Fibroblast of skin of back (primary cell): ENCODE results near the gene KYNU.
"Not testable (repeated sequence)": the region's sequence is repeated elsewhere in the genome, so short reads cannot be mapped to it uniquely, and the experiment has no call there.

Experiments
- DNase-seq: peaks from one replicate; pipeline ENCODE4 v3.0.0-alpha.2; 2013

Gene KYNU

GRCh38 chr2:143030127-143030526, 152.7 kb downstream of the KYNU start:
- no peak for DNase-seq

DNA sequence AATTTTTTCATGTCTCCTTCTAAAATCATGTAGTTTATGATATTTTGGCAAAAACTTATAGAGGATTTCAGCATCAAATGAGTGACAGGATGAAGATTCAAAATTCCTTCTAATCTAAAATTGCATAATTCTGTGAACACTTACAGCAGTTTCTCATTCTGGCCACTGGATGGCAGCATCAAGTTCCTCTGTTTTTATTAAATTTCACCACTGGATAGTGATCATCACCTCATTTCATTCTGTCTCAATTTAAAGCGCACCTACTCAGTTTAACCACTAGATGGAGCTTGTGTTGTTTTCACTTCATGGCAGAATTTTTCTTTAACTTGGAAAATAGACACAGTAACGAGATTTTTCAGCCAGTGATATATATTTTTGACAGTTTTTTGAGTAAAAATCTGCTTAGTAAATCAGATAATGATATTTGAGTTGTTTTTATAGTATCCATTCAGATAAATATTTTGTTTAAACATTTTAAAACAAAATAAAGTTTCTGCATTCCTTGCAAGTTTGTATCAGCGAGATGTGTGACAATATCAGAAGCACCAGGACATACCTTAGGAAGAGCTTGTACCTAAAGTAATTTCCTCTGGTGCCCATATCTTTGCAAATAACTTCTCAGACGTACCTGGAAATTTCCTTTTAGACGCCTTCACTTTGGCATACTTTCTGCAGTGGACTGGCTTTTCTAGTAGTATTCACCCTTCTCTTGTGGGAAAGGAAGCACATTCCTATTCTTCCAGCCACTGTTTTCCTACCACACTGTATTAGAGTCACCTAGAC, 157.0 kb downstream of the KYNU start:
- DNase-seq: peak; percentile 84

DNA sequence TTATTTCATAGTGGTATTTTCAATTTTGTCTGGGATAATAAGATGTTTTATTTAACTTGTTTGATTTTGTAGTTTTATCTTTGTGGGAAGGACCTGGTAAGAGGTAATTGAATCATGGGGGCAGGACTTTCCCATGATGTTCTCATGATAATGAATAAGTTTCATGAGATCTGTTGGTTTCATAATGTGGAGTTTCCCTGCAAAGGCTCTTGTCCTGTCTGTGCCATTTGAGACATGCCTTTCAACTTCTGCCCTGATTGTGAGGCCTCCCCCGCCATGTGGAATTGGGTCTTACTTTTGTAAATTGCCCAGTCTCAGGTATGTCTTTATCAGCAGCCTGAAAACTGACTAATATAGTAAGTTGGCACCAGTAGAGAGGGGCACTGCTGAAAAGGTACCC, 174.0 kb downstream of the KYNU start:
- DNase-seq: no peak

GRCh38 chr2:143053437-143053836, 176.0 kb downstream of the KYNU start:
- DNase-seq: not testable (repeated sequence)

DNA sequence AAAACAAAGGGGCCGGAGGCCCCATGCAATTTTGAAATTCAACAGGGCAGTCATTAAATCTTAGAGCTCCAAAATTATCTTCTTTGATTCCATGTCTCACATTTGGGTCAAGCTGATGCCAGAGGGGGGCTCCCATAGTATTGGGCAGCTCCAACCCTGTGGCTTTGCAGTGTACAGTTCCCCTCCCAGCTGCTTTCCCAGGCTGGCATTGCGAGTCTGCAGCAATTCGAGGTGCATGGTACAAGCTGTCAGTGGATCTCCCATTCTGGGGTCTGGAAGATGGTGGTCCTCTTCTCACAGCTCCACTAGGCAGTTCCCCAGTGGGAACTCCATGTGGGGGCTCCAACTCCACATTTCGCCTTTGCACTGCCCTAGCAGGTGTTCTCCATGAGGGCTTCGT, 179.1 kb downstream of the KYNU start:
- no peak for DNase-seq

DNA sequence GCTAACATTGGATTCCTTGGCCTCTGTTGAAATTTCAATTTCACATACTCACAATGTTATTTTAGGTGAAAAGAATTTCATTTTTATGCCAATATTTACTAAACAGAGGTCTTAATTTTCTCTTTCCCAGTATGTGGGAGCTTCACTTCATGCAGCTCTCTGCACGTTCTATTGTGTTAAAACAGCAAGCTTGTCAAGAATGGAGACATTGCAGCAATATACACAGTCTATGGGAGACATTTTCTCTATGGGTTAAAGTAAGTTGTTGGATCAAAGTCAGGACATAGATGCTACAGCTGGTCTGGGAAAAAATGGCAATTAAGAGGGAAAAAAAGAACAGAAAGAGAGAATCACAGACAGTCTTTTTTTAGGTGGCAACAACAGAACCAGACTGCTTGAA, 181.4 kb downstream of the KYNU start:
- DNase-seq: no peak

DNA sequence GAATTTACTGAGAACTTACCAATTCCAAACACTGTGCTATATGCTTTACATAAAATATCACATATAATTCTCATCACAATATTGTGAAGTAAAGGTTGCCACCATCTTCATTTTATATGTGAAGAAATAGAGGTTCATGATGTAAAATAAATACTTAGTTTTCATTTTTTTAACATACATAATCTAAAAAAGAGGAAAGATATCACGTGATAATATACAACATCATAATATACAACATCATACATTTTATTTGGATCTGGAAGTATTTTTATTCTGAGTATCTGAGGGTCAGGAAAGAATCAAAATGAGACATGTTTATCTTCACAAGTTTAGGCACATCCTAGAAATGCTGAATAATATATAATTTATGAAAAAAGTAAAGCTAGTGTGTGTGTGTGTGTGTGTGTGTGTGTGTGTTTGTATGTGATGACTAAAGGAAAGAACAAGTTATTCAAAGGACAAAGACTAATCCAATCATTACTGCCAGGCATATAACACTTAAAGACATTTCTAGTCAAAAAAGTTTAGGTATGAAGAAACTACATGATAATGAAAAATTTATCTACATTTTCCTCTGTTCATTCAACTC, 186.2 kb downstream of the KYNU start:
- no peak for DNase-seq

GRCh38 chr2:143068094-143068493, 190.6 kb downstream of the KYNU start:
- no peak for DNase-seq

- DNase-seq: no peak
Observed at GRCh38 chr2:143068509-143068908, 191.0 kb downstream of the KYNU start.

DNA sequence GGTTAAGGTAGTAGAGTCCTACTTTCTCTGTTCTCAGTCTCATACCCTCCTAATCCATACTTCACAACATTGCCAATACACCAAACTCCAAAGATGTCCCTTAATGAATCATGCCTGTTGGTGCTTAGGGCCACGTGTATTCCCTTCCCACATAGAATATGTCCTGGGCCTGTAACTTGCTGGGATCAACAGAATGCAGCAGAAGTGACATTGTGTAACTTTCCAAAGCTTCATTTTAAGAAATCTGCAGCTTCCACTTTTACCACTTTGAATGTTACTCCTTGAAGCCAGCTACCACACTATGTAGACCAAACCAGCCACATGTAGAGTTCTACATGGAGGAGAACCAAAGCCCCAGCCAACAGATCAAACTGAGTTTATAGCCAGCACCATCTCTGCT, 193.2 kb downstream of the KYNU start:
- no peak for DNase-seq

DNA sequence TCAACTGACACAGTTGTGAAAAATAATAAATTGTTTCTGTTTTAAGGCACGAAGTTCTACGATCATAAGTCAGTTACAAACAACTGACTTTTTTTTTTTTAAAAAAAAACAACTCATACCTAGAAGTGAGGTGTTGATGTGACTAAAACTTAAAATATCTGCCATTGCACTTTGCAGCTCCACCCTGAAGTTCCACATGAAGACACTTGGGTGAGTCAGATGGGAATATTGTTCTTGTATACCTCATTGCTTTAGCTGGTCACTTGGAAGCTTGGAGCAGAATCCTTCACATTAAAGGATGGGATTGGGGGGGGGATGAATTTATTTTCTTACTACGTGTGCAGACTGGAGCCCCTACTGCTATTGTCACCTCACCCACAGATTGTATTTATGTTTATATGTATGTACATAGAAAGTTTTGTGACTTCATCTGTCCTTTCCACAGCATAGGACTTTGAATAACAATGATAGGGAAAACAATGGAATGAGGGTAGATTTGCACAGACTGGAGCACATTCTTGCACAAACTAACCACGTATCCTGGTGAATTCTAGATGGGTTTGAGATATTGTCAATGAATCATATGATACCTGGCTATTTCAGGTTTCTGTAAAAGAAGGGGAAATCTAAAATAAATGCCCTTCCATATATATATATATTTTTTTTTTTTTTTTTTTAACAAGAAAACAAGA, 193.9 kb downstream of the KYNU start:
- DNase-seq: no peak

- DNase-seq: not testable (repeated sequence)
Observed at GRCh38 chr2:143074913-143075312, 197.4 kb downstream of the KYNU start.

- DNase-seq: no peak
Observed at GRCh38 chr2:143075711-143076110, 198.2 kb downstream of the KYNU start.

- no peak for DNase-seq
Observed at GRCh38 chr2:143078104-143078503, 200.6 kb downstream of the KYNU start.

DNA sequence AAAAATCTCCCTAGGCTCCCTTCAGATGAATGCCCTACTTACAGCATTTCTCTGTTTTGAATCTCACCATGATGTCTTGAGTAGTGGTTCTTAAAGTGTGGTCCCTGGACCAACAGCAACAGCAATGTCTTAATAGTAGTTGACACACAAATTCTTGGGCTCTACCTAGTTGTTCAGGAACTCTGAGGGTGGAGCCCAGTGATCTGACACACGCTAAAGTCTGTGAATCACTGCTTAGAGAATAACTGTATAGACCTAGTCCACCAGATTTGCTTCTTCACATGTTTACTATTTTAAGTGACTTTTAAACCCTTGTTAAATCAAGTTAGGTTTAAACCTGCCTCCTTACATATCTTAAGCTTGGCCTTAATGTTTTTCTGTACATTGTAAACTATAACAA, 204.2 kb downstream of the KYNU start:
- no peak for DNase-seq

- peak; percentile 74 for DNase-seq
Observed at GRCh38 chr2:143083636-143084035, 206.2 kb downstream of the KYNU start.

DNA sequence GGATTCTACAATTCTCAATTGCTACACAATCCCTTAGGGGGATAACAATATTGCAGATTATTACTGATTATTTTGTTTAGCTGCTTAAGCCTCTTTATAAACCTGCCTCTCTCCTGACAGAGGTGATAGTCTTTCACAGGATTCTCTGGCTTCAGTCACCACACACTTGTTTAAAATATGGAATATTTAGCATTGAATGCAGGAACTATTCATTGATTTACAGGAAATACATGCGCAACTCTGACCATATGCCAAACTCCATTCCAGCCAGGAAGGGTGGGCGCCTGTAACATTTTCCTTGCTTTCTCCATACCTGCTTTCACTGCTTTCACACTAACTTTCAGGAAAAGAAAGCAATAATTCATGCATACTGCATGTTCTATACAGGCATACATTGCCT, 207.0 kb downstream of the KYNU start:
- no peak for DNase-seq

DNA sequence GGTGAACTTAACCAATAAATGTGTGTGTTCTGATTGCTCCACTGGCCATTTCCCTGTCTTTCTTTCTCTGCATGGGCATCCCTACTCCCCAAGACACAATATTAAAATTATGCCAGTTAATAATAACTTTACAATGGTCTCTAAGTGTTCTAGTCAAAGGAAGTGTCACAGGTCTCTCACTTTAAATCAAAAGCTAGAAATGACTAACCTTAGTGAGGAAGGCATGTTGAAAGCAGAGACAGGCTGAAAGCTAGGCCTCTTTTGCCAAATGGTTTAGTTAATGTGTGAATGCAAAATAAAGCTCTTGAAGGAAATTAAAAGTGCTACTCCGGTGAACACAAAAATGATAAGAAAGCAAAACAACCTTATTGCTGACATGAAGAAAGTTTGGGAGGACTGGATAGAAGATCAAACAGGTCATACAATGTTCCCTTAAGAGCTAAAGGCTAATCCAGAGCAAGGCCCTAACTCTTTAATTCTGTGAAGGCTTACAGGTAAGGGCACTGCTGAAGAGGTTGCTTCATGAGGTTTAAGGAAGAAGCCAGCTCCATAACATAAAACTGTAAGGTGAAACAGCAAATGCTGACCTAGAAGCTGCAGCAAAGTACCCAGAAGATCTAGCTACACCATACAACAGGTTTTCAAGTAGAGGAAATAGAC, 207.8 kb downstream of the KYNU start:
- DNase-seq: no peak

- DNase-seq: no peak
Observed at GRCh38 chr2:143087033-143087432, 209.6 kb downstream of the KYNU start.

- DNase-seq: no peak
Observed at GRCh38 chr2:143088388-143088787, 210.9 kb downstream of the KYNU start.

GRCh38 chr2:143089520-143089919, 212.1 kb downstream of the KYNU start:
- DNase-seq: not testable (repeated sequence)
